Liver (tissue), 9 donors: ENCODE results near the gene TBL1XR1. TPM values are rescaled to one million over a fixed set of nuclear protein-coding genes. Genes with fewer than 3 reads are reported as not detected.

Experiments used
- DNase-seq: peaks from one replicate; pipeline ENCODE4 v3.0.0-alpha.2; 2017; ENCODE audit warnings: low spot score
- H3K27ac ChIP-seq, 2 donors: one replicate each; pipeline ENCODE4 v1.7.0; 2013; ENCODE audit warnings: inconsistent platforms in 2 of 2, low read length in 2 of 2, control low read depth in 1 of 2, low read depth in 1 of 2, mild to moderate bottlenecking in 1 of 2
- H3K27me3 ChIP-seq, 4 donors: one replicate each; pipeline versions ENCODE4 v1.6.1 to v1.7.0; 2013; ENCODE audit warnings: low read length in 3 of 4, inconsistent platforms in 1 of 4, mild to moderate bottlenecking in 1 of 4, moderate library complexity in 1 of 4; ENCODE audit not compliant: control insufficient read depth in 4 of 4, insufficient read depth in 4 of 4
- H3K36me3 ChIP-seq, 4 donors: one replicate each; pipeline versions ENCODE4 v1.6.1 to v1.7.0; 2013; ENCODE audit warnings: low read length in 3 of 4, mild to moderate bottlenecking in 3 of 4, low read depth in 1 of 4, moderate library complexity in 1 of 4; ENCODE audit not compliant: control insufficient read depth in 4 of 4, insufficient read depth in 3 of 4
- H3K4me1 ChIP-seq, 4 donors: one replicate each; pipeline versions ENCODE4 v1.6.1 to v1.7.0; 2013; ENCODE audit warnings: low read length in 3 of 4, mild to moderate bottlenecking in 3 of 4, moderate library complexity in 1 of 4; ENCODE audit not compliant: control insufficient read depth in 4 of 4, insufficient read depth in 4 of 4
- H3K4me3 ChIP-seq, 3 donors: one replicate each; pipeline versions ENCODE4 v1.6.1 to v1.7.0; 2013; ENCODE audit warnings: low read length in 3 of 3, control low read depth in 1 of 3, low read depth in 1 of 3, mild to moderate bottlenecking in 1 of 3
- H3K9ac ChIP-seq, 2 donors: one replicate each; pipeline ENCODE4 v1.7.0; 2013; ENCODE audit warnings: low read length in 2 of 2, mild to moderate bottlenecking in 2 of 2, moderate library complexity in 2 of 2, control low read depth in 1 of 2, low read depth in 1 of 2
- H3K9me3 ChIP-seq, 4 donors: one replicate each; pipeline versions ENCODE4 v1.6.1 to v1.7.0; 2013; ENCODE audit warnings: low read length in 3 of 4; ENCODE audit not compliant: control insufficient read depth in 4 of 4
- ATF3 ChIP-seq: IDR thresholded peaks from 2 replicates; pipeline ENCODE4 v1.6.1; 2016; ENCODE audit warnings: antibody characterized with exemption
- CTCF ChIP-seq: fragments of 150-350 bp; IDR thresholded peaks from 2 replicates; pipeline ENCODE4 v1.5.1; 2017; ENCODE audit warnings: improper control_type of control experiment, low read depth, low read length; ENCODE audit not compliant: missing input control
- EGR1 ChIP-seq, 2 donors: IDR thresholded peaks; 2 replicates each; pipeline ENCODE4 v1.6.1; 2016 to 2018; ENCODE audit warnings: antibody characterized with exemption in 2 of 2, low read depth in 2 of 2
- FOXA1 ChIP-seq: IDR thresholded peaks from 2 replicates; pipeline ENCODE4 v1.6.1; 2016; ENCODE audit warnings: antibody characterized with exemption
- FOXA2 ChIP-seq: IDR thresholded peaks from 2 replicates; pipeline ENCODE4 v1.6.1; 2016; ENCODE audit warnings: antibody characterized with exemption
- GABPA ChIP-seq, 2 donors: IDR thresholded peaks in 1 of 2; conservative IDR thresholded peaks in 1 of 2; 2 replicates each; pipeline ENCODE4 v1.6.1; 2016; ENCODE audit warnings: antibody characterized with exemption in 2 of 2, mild to moderate bottlenecking in 1 of 2, moderate library complexity in 1 of 2
- HNF4A ChIP-seq, 2 donors: conservative IDR thresholded peaks; 2 replicates each; pipeline ENCODE4 v1.6.1; 2016; ENCODE audit warnings: antibody characterized with exemption in 2 of 2, mild to moderate bottlenecking in 2 of 2
- HNF4G ChIP-seq: IDR thresholded peaks from 2 replicates; pipeline ENCODE4 v1.6.1; 2016; ENCODE audit warnings: antibody characterized with exemption
- JUND ChIP-seq, 2 donors: IDR thresholded peaks; 2 replicates each; pipeline ENCODE4 v1.6.1; 2016; ENCODE audit warnings: antibody characterized with exemption in 2 of 2
- MAX ChIP-seq: IDR thresholded peaks from 2 replicates; pipeline ENCODE4 v1.6.1; 2016; ENCODE audit warnings: antibody characterized with exemption
- NR2F2 ChIP-seq: IDR thresholded peaks from 2 replicates; pipeline ENCODE4 v1.6.1; 2016; ENCODE audit warnings: antibody characterized with exemption
- RAD21 ChIP-seq, 2 donors: IDR thresholded peaks; 2 replicates each; pipeline ENCODE4 v1.6.1; 2016; ENCODE audit warnings: antibody characterized with exemption in 2 of 2, mild to moderate bottlenecking in 2 of 2
- RXRA ChIP-seq, 2 donors: IDR thresholded peaks; 2 replicates each; pipeline ENCODE4 v1.6.1; 2017 to 2018; ENCODE audit warnings: antibody characterized with exemption in 2 of 2, mild to moderate bottlenecking in 1 of 2
- SP1 ChIP-seq: IDR thresholded peaks from 2 replicates; pipeline ENCODE4 v1.6.1; 2018; ENCODE audit warnings: antibody characterized with exemption, mild to moderate bottlenecking
- TAF1 ChIP-seq: conservative IDR thresholded peaks from 2 replicates; pipeline ENCODE4 v1.6.1; 2016; ENCODE audit warnings: antibody characterized with exemption, mild to moderate bottlenecking
- YY1 ChIP-seq: IDR thresholded peaks from 2 replicates; pipeline ENCODE4 v1.6.1; 2016; ENCODE audit warnings: antibody characterized with exemption, mild to moderate bottlenecking
- WGBS: extraction: QIAGEN DNeasy Blood & Tissue Kit; methylation state at CpG from one replicate; pipeline ENCODE4 v1.1.7; 2013; 5-methylcytosine and 5-hydroxymethylcytosine counted together
- polyA plus RNA-seq, 2 donors: library from polyadenylated mRNA; stranded (reverse) in 1 of 2; unstranded in 1 of 2; fragments of 200-250 nt in 1 of 2; fragments of >200 nt in 1 of 2; fragmentation: Nextera tagmentation in 1 of 2; extraction: Ambion mirVana in 1 of 2; gene quantifications; one replicate each; pipeline versions ENCODE4 v1.2.1 to v1.2.3, GENCODE V29; 2013 to 2015
- total RNA-seq, 2 donors: library from RNA; depleted of rRNA; stranded (reverse); fragments of >200 nt; gene quantifications; one replicate each; pipeline ENCODE4 v1.2.3, GENCODE V29; 2014
- TF ChIP-seq, protein P1 (sequence below): IDR thresholded peaks from 2 replicates; pipeline ENCODE4 v1.6.1; 2016; ENCODE audit warnings: antibody characterized with exemption
- TF ChIP-seq, protein P2 (sequence below): IDR thresholded peaks from 2 replicates; pipeline ENCODE4 v1.6.1; 2016; ENCODE audit warnings: antibody characterized with exemption, mild to moderate bottlenecking
- donor health status: healthy.
- donor health status: healthy.
- donor health status: healthy.
- donor health status: healthy.
- donor health status: healthy.

Gene TBL1XR1
- total and polyA plus RNA-seq, 4 donors = 10.3 to 65.9 (median 33.2) TPM

GRCh38 chr3:177213801-177214535, 16.7 kb upstream of the TBL1XR1 start:
- Histone ChIP-seq H3K4me3 (no peak overlapping the region), H3K9me3 (no peaks in the 10 kb centered on the region), H3K27me3 (no peaks in the 10 kb centered on the region), H3K27ac (no peak overlapping the region), H3K4me1 (peaks cover 3 to 14% (median 4%) of the 10 kb centered on the region in 4 donors), H3K9ac (no peak overlapping the region), H3K36me3 (no peaks in the 10 kb centered on the region)
- WGBS = 79% methylated on average over 7 of the region's 7 CpGs
- no peak for TF ChIP-seq CTCF
- no peak for TF ChIP-seq HNF4G
- no peak for TF ChIP-seq EGR1 (IDR thresholded peaks at IDR 0.05; ENCODE audit: low read depth in 2 of 2)
- TF ChIP-seq MAX = no peak
- TF ChIP-seq GABPA (IDR thresholded peaks at IDR 0.05 in 1 of 2, conservative IDR thresholded peaks at IDR 0.05 in 1 of 2) = no peak
- no peak for TF ChIP-seq FOXA2
- TF ChIP-seq FOXA1 = no peak
- no peak for TF ChIP-seq NR2F2
- no peak for TF ChIP-seq ATF3
- TF ChIP-seq, protein P1, sequence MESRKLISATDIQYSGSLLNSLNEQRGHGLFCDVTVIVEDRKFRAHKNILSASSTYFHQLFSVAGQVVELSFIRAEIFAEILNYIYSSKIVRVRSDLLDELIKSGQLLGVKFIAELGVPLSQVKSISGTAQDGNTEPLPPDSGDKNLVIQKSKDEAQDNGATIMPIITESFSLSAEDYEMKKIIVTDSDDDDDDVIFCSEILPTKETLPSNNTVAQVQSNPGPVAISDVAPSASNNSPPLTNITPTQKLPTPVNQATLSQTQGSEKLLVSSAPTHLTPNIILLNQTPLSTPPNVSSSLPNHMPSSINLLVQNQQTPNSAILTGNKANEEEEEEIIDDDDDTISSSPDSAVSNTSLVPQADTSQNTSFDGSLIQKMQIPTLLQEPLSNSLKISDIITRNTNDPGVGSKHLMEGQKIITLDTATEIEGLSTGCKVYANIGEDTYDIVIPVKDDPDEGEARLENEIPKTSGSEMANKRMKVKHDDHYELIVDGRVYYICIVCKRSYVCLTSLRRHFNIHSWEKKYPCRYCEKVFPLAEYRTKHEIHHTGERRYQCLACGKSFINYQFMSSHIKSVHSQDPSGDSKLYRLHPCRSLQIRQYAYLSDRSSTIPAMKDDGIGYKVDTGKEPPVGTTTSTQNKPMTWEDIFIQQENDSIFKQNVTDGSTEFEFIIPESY = no peak
- no peak for TF ChIP-seq RXRA (IDR thresholded peaks at IDR 0.05)
- TF ChIP-seq YY1 = no peak
- TF ChIP-seq JUND (IDR thresholded peaks at IDR 0.05) = no peak
- no peak for TF ChIP-seq SP1
- no peak for DNase-seq

GRCh38 chr3:177212756-177213155, 15.5 kb upstream of the TBL1XR1 start:
- Histone ChIP-seq H3K9ac (no peak overlapping the region), H3K36me3 (no peaks in the 10 kb centered on the region), H3K4me1 (peaks cover 4 to 19% (median 6%) of the 10 kb centered on the region in 4 donors), H3K27ac (peak overlapping the region in 1 of 2 donors; percentile 75), H3K4me3 (no peak overlapping the region), H3K27me3 (no peaks in the 10 kb centered on the region), H3K9me3 (no peaks in the 10 kb centered on the region)
- TF ChIP-seq JUND (IDR thresholded peaks at IDR 0.05) = no peak
- no peak for TF ChIP-seq GABPA (IDR thresholded peaks at IDR 0.05 in 1 of 2, conservative IDR thresholded peaks at IDR 0.05 in 1 of 2)
- TF ChIP-seq YY1 = no peak
- no peak for TF ChIP-seq TAF1
- no peak for TF ChIP-seq EGR1 (IDR thresholded peaks at IDR 0.05; ENCODE audit: low read depth in 2 of 2)
- no peak for TF ChIP-seq FOXA2
- TF ChIP-seq FOXA1 = no peak
- TF ChIP-seq, protein P2, sequence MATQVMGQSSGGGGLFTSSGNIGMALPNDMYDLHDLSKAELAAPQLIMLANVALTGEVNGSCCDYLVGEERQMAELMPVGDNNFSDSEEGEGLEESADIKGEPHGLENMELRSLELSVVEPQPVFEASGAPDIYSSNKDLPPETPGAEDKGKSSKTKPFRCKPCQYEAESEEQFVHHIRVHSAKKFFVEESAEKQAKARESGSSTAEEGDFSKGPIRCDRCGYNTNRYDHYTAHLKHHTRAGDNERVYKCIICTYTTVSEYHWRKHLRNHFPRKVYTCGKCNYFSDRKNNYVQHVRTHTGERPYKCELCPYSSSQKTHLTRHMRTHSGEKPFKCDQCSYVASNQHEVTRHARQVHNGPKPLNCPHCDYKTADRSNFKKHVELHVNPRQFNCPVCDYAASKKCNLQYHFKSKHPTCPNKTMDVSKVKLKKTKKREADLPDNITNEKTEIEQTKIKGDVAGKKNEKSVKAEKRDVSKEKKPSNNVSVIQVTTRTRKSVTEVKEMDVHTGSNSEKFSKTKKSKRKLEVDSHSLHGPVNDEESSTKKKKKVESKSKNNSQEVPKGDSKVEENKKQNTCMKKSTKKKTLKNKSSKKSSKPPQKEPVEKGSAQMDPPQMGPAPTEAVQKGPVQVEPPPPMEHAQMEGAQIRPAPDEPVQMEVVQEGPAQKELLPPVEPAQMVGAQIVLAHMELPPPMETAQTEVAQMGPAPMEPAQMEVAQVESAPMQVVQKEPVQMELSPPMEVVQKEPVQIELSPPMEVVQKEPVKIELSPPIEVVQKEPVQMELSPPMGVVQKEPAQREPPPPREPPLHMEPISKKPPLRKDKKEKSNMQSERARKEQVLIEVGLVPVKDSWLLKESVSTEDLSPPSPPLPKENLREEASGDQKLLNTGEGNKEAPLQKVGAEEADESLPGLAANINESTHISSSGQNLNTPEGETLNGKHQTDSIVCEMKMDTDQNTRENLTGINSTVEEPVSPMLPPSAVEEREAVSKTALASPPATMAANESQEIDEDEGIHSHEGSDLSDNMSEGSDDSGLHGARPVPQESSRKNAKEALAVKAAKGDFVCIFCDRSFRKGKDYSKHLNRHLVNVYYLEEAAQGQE = no peak
- no peak for TF ChIP-seq ATF3
- TF ChIP-seq SP1 = no peak
- TF ChIP-seq HNF4A (conservative IDR thresholded peaks at IDR 0.05) = no peak
- TF ChIP-seq RAD21 (IDR thresholded peaks at IDR 0.05) = no peak
- TF ChIP-seq CTCF = no peak
- TF ChIP-seq RXRA (IDR thresholded peaks at IDR 0.05) = no peak
- TF ChIP-seq HNF4G = no peak
- TF ChIP-seq MAX = no peak
- no peak for DNase-seq
- WGBS = 93% methylated on average over 8 of the region's 8 CpGs
